DMS153 treated with DMSO at 0.1 percent for 48 hours (cell line): ENCODE results near the gene PPARD.
"Not testable (repeated sequence)": the region's sequence is repeated elsewhere in the genome, so short reads cannot be mapped to it uniquely, and the experiment has no call there.

Source experiments
- DNase-seq: peaks from one replicate; lab custom pipeline; 2025; ENCODE audit not compliant: unreplicated experiment; lab: John Stamatoyannopoulos, UW

The PPARD gene

DNA sequence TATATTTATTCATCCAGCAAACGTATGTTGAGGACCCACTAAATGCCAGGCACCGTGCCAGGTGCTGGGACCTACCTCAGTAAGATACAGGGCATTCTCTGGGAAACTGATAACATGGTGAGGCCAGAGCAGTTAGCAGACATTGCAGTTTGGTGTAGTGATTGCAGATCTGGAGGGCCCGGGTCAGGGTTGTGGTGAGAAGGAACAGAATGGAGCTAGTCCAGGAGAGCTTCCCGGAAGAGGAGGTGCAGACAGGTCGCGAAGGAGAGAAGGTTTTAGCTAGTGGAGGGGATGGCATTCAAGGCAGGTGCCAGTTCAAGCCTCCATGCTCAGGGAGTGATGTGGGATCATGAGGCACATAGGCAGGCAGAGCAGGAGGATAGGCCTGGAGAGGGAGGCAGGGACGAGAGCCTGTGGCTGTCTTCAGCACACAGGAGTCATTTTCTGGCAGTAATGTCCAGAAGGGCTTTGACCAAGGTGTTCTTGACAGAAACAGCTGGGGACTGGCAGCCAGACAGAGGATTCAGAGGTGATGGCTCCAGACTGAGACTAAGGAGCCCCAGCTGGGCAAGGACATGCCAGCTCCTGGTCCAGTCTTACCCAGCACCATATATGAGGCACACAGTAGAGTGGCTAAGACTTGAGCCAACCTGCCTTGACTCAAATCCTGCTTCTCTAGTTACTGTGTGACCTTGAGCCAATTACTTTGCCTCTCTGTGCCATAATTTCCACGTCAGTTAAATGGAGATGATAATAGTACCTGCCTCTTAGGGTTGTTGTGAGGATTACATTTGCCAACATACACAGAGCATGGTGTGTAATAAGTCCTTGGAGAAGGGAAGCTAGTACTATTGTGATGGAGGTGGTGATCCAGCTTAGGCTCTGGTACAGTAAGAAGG is 61.4 kb downstream of the PPARD start:
- DNase-seq, result no peak

DNA sequence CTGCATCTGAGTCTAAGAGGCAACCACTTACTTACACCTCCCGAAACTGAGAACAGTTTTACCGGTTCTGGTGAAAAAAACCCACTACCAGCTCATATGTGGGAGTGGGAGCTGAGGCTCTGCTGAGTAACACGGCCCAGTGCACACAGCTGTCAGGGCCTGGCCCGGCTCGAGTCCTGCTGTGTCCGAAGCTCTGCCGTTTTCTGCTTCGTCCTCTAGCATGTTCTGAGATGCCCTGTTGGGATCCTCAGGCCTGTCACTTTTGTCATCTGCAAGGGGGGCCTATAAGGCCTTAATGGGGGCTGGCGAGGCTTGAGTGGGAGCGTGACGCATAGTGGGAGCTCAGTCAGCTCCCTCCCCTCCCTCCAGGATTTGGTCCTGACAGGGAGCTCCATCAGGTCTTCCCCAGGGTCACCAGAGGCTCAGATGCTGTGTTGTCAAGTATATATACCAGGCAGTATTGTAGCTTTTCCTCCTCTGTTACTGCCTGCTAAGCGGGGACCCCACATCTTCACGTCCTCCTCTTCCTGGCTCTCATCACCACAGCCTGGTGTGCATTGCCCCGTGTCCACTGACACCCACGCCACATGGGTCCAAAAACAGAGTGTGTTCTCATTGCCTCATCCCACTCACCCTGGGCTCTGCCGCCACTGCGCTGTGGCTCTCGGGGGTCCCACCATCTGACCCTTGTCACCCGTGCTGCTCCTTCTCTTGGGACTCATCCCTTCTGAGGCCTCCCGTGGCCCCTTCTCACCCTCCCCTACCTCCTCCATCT is 64.5 kb downstream of the PPARD start:
- DNase-seq, result no peak

GRCh38 chr6:35409245-35409644 is 66.9 kb downstream of the PPARD start:
- DNase-seq, result no peak

DNA sequence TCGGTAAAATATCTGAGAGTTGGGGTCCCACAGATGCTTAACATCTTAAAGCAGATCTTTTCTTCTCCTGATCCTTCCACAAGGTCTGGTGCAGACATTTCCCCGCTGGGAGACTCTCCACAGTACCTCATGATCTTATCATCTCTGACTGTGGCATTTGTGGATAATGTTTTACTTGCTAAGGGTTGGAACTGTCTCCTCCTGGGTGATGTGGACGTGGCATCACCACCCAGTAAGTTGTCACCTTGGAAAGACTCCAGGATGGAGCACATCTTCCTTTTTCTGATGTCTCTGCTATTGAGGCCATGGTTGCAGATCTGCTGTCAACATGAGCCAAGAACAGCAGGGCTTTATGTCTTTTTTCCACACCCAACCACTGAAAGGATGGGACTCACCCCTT is 67.8 kb downstream of the PPARD start:
- DNase-seq, result no peak

DNA sequence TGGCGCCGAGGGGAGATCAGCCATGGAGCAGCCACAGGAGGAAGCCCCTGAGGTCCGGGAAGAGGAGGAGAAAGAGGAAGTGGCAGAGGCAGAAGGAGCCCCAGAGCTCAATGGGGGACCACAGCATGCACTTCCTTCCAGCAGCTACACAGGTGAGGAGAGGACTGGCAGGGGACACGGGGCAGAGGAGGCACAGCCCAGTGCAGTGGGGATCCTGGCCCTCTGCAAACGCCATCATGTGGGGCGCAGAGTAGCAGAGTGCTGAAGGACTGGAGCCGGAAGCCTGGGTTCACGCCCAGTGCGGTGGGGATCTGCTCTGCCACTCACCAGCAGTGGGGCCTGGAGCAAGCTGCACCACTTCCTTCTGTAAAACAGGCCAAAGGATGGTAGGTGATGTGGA is 68.7 kb downstream of the PPARD start:
- no peak for DNase-seq

GRCh38 chr6:35412102-35412501 is 69.7 kb downstream of the PPARD start:
- DNase-seq, result no peak

- no peak for DNase-seq
These were observed 71.6 kb downstream of the PPARD start for GRCh38 chr6:35413911-35414310.

GRCh38 chr6:35415065-35415891 is 72.9 kb downstream of the PPARD start:
- peak; percentile 90 for DNase-seq

GRCh38 chr6:35417979-35418661 is 75.8 kb downstream of the PPARD start:
- no peak for DNase-seq

DNA sequence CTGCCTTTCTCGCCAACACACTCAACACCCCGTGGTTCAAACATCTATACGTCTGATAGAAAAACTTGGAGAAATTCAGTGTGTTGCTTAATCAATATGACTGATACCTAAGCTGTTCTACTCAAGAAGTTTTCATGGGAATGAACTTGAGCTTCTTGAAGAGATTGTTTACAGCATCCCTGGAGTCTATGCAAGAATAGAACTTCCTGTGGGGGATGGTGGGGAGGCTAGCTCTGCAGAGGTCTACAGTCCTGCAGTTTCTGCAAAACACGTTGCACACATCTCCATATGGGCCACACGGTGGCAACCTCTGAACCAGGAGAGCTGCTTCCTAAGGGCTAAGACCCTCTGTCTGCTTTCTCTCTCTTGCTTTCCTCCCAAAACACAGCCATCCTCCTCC is 77.1 kb downstream of the PPARD start:
- no peak for DNase-seq

DNA sequence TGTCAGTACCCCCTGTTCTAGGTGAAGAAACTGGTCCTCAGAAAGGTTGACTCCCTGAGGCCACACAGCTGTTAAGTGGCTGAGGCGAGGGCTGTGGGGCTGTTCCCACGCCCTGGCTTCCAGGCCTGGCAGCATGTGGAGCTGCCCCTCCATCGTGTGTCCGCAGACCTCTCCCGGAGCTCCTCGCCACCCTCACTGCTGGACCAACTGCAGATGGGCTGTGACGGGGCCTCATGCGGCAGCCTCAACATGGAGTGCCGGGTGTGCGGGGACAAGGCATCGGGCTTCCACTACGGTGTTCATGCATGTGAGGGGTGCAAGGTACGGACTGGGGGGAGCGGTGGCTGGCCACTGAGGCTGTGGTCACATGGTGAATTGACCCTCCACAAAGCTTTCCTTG is 77.6 kb downstream of the PPARD start:
- DNase-seq, result no peak

- DNase-seq, result no peak
These were observed 82.9 kb downstream of the PPARD start for GRCh38 chr6:35425284-35425683.

DNA sequence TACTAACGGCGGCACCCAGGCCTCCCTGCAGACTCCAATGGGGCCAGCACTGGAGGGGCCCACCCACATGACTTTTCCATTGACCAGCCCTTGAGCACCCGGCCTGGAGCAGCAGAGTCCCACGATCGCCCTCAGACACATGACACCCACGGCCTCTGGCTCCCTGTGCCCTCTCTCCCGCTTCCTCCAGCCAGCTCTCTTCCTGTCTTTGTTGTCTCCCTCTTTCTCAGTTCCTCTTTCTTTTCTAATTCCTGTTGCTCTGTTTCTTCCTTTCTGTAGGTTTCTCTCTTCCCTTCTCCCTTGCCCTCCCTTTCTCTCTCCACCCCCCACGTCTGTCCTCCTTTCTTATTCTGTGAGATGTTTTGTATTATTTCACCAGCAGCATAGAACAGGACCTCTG is 83.7 kb downstream of the PPARD start:
- DNase-seq, result no peak

DNA sequence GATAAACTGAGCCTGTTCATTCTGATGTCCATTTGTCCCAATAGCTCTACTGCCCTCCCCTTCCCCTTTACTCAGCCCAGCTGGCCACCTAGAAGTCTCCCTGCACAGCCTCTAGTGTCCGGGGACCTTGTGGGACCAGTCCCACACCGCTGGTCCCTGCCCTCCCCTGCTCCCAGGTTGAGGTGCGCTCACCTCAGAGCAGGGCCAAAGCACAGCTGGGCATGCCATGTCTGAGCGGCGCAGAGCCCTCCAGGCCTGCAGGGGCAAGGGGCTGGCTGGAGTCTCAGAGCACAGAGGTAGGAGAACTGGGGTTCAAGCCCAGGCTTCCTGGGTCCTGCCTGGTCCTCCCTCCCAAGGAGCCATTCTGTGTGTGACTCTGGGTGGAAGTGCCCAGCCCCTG is 85.1 kb downstream of the PPARD start:
- DNase-seq, result no peak

- DNase-seq, result no peak
These were observed 85.5 kb downstream of the PPARD start for GRCh38 chr6:35427851-35428321.

DNA sequence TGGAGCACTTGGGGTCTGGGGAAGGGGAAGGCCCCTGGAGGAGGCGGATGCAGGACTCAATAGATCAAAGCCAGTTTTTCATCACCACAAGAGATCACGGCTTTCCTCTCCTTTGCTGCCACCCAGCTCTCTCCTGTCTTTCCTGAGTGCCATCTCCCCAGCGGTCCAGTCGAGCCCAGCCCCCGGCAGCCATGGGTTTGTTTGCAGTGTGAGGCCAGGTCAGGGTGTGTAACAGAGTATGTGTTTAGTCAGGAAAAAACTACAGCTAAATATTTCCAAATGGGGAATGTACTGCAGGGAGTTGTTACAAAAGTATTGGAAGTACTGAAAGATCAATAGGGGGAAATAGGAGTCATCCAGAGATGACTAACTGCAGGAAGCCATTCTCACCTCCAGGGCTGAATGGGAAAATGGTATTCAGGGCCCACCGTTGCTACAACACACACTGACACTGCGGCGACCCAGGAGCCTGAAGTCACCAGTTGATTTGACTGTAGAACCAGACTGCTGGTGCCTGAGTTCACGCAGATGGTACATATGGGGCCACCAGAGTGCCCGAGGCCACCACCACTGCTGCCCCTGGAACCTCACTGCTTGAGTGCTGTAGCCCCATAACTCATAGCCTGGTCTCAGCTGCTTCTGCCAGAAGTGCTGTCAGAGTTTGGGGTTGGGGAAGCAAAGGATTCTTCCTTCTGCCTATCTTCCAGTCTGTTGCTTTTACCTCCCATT is 86.2 kb downstream of the PPARD start:
- DNase-seq, result no peak

- DNase-seq, result no peak
These were observed 87.1 kb downstream of the PPARD start for GRCh38 chr6:35429463-35429862.

DNA sequence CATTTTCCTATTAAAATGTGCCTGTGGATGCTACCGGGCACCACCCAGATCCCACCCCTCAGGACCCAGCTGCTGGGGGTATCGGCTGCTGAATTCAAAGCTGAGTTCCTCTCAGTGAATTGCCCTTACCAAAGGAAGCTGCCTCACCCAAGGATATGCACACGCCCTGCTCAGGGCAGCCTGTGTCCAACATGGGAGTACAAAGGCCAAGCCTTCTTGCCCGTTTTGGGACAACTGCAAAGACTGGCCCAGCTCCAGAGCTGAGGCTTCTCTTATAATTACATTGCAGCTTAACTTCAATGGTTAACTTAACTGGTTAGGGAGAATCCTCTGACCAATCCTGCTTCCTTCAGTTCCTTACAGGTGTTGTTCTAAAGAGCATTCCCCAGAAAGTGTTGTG is 89.9 kb downstream of the PPARD start:
- no peak for DNase-seq

DNA sequence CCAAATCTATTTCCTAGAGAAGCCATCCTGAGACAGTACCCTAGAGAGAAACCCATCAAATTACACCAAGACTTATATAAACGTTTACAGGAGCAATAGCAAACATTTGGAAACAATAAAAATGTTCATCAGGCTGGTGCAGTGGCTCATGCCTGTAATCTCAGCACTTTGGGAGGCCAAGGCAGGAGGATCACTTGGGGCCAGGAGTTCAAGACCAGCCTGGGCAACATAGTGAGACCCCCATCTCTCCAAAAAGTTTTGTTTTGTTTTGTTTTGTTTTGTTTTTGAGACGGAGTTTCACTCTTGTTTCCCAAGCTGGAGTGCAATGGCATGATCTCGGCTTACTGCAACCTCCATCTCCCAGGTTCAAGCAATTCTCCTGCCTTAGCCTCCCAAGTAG is 90.3 kb downstream of the PPARD start:
- not testable (repeated sequence) for DNase-seq
